COLO668 (cell line): Measurements from ENCODE around the gene FAM186B.

ENCODE experiments used
- DNase-seq: peaks from one replicate; lab custom pipeline; 2025; ENCODE audit not compliant: unreplicated experiment; lab: John Stamatoyannopoulos, UW

FAM186B gene

DNA sequence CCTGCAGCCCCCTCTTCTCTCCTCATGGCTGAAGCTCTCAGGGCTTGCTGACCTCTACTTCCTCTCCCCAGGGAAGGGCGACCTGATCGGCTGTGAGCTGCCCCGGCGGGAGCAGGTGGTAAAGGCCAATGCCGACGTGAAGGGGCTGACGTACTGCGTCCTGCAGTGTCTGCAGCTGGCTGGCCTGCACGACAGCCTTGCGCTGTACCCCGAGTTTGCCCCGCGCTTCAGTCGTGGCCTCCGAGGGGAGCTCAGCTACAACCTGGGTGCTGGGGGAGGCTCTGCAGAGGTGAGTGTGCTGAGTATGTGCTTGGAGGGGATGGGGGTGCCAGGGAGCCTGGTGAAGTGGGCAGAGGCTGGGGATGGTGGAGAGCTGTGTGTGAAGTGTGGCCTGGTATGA is 51.2 kb downstream of the FAM186B start:
- DNase-seq, result no peak

DNA sequence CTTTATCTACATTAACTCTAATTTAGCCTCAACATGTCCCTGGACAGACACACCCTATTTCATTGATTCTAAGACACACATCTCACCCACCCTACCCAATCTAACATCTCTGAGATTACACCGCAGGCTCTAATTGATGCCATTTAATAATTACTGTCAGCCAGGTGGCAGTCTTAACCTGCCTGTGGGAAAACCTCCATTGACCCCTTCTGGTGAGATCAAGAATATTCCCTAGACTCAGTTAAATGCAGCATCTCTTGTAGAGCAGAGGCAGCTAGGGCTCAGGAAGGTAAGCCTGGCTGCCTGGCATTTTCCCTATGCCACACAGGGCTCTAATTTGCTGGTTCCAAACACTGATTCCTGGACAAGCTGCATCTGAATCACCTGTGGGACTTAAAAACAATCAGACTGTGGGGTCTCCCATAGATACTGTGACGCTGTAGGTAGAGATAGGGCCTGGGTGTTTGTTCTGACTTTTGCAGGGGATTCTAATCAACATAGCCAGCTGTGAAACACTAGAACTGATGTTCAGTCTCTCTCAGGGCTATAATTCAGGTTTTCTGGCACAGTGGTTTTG is 51.8 kb downstream of the FAM186B start:
- no peak for DNase-seq

DNA sequence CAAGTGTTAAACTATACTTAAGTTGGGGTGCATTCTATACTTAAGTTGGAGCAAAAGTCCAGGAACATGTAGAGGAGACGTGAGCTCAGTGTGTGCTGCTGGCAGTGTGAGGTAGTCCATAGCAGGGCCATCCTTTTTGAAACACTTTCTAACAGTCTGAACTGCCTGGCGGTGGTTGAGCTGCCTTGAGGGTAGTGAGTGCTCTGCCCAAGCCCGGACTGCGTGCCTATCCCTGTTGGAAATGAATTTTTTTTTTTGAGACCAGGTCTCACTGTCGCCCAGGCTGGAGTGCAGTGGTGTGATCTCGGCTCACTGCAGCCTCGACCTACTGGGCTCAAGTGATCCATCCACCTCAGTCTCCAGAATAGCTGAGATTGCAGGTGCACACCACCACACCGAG is 52.5 kb downstream of the FAM186B start:
- DNase-seq, result no peak

DNA sequence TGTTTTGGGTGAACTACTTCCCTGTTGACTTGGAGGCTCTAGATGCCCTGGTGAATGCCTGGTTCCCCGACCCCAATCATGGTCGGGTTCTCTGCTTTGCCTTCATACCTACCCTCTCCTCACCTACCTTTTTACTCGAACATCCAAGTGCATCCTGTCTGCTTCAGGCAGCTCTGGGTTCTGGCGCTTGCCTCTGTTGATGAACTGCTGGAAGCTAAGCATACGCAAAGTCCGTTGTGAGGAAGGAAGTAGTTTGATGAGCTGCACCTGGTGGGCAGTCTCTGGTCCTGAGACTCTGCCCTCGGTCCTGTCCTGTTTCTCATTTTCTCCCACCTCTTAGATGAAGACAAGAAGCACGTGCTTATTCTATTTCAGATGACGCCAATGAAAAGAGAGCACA is 53.0 kb downstream of the FAM186B start:
- DNase-seq, result no peak

DNA sequence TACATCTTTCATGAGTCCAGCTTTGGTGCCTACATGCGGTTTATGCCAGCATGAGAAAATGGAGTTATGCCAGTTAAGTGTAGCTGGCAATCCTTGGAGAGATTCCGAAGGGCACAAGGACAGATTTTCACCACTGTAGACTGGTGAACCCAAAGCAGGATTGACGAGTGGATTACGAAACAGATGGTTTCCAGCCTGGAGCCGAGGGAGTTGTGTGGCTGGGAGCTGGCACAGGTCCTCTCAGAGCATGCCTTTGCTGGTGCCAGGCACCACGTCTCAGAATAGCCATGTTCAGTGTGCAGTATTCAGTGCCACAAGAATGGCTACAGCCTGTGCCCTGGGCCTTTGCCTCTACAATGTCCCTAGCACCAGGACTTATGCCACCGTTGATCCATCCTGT is 53.4 kb downstream of the FAM186B start:
- DNase-seq, result no peak

DNA sequence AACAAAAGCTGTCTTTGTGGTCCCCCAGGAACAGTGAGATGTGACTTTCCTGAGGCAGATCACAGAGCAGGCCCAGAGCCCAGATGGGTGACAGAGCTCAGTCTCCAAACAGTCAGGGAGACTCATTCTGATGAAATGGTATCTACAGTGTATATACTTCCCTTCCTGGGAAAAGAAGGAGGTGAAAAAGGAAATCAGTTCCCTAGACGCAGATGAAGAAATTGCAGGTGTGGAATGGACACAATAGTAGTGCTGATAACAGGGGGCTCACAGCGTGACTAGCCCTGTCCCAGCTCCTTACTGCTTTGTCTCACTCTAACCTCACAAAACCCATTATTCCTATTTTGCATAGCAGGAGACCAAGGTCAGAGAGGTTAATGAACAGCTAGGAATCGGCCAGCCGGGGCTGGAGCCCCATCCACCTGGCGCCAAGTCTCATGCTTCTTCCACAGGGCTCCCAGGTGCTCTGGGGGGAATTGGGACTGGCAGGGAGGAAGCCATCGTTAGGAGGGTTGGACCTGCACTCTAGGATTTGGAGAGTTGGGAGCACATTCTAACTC is 54.7 kb downstream of the FAM186B start:
- peak; percentile 4 for DNase-seq

DNA sequence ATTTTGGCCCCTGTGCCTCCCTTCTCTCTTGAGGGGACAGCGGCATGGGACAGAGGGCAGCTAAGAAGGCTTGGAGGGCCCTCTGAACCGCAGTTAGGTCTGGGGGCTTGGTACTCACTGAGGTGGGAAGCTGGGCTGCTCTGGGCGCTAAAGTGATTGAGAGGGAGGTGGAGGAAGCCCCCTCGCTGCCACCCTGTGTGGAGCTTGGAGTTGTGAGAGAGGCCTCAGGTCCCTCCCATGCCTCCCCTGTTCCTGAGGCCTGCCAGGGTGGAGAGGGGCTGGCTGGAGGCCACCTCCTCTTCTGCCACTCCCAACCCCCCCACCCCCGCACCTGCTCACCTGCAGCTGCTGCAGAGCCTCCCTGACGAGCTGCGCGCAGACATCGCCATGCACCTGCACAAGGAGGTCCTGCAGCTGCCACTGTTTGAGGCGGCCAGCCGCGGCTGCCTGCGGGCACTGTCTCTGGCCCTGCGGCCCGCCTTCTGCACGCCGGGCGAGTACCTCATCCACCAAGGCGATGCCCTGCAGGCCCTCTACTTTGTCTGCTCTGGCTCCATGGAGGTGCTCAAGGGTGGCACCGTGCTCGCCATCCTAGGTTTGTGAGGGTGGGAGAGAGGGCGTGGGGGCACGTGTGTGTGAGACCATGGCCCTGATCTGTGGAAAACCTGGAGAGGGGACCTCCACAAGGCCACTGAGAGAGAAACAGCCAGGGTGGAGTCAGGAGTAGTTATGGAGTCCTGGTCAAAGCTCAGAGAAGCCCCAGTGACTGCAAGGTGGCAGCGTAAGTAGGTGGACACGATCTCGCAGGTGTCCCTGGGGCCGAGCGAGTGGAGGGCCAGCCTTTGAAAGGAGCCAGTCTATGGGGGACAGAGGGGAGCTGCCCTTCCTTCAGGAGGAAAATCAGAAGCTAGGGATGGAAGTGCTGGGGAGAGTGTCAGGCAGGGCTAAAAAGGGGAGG is 55.4 kb downstream of the FAM186B start:
- DNase-seq, result peak; percentile 88

DNA sequence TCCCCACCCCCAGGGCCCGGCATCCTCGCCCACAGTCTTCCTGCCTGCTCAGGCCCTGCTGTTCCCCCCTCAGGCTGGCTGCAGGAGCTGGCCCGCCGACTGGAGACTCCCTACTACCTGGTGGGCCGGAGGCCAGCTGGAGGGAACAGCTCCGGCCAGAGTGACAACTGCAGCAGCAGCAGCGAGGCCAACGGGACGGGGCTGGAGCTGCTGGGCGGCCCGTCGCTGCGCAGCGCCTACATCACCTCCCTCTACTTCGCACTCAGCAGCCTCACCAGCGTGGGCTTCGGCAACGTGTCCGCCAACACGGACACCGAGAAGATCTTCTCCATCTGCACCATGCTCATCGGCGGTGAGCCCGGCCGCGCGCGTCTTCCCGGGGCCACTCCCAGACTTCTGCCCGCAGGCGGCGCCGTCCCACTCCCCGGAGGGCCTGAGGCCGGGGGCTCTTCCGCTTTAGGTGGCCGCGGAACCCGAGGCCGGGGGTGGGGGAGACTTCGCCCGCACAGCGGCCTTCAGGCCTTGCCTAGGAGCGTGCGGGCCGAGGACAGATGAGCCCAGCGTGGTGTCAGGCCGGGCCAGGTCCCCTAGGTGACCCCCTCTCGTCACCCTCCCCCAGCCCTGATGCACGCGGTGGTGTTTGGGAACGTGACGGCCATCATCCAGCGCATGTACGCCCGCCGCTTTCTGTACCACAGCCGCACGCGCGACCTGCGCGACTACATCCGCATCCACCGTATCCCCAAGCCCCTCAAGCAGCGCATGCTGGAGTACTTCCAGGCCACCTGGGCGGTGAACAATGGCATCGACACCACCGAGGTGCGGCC is 56.4 kb downstream of the FAM186B start:
- peak; percentile 17 for DNase-seq

DNA sequence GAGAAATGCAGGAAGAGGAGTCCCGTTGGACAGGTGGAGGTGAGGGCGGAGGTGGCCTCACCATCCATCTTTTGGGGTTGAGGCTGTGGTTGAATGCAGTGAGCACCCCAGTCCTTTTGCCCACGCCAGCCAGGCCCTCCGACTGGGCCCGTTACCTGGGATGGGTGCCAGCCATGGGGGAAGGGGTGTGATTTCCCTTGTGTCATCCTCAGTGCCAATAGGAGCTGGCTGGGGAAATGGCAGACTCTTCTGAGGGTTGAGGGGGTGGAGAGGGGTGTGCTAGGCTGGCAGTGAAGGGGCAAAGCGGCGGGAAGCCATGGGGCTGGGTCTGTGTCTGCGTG is 57.0 kb downstream of the FAM186B start:
- DNase-seq, result no peak

DNA sequence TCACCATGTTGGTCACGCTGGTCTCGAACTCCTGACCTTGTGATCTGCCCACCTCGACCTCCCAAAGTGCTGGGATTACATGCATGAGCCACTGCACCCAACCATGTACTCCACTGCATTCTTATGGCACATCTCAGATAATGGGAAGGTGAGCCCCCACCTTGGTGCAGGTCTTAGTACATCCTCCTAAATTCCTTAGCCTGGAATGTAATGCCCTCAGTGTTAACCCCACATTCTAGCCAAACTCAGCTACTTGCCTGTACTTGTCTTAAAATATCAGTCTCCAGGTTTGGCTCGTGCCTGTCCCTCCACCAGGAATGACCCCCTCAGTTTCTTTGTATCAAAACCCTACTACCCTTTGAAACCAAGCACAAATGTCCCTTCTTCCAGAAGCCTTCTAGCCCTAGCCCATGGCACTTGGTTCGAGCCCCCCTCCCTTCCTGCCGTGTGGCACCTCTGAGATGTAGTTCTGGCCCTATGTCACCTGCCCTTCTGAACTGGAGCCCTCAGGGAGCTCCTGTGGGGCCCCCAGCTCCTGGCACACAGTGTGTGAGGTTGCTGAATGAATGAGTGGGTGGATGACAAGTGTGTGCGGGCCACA is 58.2 kb downstream of the FAM186B start:
- DNase-seq, result no peak

DNA sequence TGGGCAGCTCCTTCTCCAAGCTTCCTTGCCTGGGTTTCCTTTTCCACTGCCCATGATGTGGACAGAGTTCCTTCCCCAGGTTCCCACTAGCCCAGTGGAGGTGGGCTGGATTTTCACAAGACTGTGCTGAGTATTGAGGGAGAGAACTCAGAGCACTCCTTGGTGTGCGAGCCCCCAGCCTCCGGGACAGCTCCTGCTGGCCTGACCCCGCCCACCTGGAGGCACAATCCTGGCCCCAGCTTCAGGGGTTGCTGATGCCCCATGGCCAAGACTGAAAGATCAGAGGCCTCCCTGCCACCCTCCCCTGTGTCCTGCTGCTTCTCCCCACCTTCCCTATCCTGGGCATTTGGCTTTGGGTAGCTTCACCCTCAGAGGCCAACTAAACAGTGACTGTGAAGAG is 59.0 kb downstream of the FAM186B start:
- no peak for DNase-seq

DNA sequence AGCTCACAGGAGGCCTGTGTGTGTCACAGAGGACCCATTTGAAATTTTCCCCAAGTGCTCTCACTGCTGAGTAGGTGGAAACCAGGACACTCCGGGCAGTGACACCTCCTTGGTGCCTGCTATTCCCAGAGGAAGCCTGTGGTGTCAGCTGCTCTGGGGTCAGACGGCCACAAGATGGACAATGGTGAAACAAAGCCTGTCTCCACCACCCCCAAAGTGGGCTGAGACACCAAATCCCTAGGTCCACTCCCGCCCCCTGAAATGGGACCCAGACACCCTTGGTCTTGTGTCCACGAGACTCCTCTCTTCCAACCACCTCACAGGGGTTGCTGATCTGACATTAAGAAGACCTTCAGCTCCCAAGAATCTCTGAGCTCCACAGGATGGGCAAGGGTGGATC is 59.6 kb downstream of the FAM186B start:
- no peak for DNase-seq

DNA sequence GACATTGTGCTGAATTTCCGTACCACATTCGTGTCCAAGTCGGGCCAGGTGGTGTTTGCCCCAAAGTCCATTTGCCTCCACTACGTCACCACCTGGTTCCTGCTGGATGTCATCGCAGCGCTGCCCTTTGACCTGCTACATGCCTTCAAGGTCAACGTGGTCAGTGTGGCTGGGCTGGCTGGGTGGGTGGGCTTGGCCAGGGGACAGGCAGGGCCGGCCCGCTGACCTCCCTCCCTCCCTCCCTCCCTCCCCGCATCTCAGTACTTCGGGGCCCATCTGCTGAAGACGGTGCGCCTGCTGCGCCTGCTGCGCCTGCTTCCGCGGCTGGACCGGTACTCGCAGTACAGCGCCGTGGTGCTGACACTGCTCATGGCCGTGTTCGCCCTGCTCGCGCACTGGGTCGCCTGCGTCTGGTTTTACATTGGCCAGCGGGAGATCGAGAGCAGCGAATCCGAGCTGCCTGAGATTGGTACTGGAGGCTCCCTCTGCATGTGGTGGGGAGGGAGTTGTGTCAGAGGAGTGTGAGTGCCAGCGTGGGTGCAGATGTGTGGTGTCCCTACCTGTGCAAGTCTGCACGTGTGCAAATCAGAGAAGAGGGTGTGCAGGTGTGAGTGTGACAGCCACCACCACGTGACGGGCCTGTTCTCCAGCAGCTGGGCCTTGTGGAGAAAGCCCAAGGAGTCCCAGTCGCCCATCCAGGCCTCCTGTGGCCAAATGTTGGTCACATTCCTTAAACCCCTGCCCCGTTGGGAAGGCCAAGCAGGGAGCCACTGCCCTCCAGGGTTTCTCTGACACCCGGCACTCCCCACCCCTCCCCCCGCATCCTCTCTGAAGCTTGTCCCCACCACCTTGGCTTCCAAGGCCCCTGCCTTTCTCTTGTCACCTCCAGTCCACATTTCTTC is 61.3 kb downstream of the FAM186B start:
- no peak for DNase-seq

DNA sequence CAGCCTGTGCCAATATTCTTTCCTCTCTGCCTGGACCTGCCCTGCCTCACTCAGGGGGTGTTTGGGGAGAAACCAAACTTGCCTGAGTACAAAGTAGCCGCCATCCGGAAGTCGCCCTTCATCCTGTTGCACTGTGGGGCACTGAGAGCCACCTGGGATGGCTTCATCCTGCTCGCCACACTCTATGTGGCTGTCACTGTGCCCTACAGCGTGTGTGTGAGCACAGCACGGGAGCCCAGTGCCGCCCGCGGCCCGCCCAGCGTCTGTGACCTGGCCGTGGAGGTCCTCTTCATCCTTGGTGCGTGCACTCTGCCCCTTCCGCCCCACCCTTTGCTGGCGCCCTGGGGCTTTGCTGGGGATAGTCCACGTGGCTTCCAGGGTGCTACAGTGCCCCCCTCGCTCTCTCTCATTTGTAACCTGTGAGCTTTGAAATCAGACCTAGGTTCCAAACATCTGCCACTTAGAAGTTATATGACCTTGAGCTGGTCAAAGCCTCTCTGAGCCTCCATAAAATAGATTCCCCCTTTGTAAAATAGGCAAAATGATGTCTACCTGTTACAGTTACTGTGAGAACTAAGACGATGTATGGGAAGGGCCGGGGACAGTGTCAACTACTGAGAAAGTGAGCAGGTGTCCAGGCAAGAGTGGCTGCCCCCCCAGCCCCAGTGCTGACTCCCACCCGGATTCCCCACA is 62.1 kb downstream of the FAM186B start:
- DNase-seq, result no peak

DNA sequence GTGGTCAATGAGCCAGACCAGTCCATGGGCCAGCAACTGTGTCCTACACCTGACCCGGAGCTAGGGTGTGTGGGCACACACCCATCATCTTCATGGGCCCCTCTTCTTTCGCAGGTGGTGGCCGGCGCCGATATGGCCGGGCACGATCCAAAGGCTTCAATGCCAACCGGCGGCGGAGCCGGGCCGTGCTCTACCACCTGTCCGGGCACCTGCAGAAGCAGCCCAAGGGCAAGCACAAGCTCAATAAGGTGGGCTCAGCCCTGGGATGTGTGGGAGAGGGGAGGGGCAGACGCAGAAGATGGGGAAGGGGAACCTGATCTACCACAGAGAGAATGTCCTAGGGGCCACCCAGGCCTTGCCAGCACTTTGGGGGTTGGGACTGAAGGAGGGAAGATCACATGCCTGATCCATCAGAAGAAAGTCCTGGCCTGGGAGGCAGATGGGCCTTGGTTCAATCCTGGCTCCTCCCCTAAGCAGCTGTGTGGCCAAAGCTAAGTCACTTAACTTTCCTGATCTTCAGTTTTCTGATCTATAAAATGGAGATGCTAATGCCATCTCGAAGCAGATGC is 62.8 kb downstream of the FAM186B start:
- DNase-seq, result no peak

DNA sequence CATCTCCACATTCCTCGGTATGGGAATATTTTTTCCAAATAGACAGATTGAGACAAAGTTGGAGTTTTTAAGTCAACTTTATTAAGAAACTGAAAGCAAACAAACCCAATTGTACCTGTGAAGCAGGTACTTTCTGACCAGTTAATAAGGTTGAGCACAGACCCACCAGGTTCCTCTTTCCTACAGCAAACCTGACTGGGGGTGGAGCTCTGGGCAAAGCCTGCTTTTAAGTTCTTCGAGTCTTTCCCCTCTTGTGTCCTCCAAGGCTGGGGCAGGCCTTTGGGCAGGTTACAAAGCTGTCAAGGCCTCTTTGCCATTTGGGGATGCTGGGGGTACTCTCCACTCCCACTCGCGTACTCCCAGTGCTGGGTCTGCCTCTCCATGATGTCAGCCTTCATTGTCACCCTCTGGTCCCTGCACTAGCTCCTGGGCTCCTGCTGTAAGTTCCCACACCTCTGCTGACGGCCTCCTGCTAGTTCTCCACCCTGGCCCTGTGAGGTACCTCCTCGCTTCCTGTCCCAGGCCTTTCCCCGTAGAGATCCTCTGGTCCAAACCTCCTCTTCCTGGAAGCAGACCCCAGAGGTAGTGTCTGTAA is 63.4 kb downstream of the FAM186B start:
- no peak for DNase-seq

DNA sequence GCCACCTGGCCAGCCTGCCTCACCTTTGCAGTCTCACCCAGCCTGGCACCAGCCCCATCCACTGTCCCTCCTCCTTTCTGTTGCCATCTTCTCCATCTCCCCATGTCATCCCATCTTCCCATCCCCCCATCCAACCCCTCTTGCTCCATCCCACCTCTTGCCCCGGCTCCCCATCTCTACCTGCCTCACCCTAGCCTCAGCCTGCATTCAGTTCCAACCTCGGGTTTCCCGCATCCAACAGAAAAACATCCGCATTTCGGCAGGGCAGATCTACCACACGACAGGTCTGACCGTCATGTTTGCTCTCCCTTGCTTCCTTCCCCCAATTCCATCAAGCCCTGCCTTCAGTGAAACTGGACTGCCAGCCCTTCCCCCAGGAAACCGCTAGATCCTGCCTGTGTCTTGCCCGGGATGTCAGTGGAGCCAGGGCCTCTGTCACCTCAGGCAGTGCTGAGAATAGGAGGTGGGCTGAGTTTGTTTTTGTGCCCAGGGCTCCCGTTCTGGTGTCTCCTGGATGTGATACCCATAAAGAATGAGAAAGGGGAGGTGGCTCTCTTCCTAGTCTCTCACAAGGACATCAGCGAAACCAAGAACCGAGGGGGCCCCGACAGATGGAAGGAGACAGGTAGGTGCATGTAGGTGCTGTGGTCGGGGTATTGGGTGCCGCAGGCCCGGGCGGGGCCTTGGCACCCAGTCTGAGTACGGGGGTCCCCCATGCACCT is 64.1 kb downstream of the FAM186B start:
- DNase-seq, result peak; percentile 7
